ENCODE data around the gene ATF6. TPM values are rescaled to one million over a fixed set of nuclear protein-coding genes. Genes with fewer than 3 reads are reported as not detected.

ATF6 gene
- total RNA-seq, 2 experiments from 2014 or later = 16.2 to 17.1 TPM

DNA sequence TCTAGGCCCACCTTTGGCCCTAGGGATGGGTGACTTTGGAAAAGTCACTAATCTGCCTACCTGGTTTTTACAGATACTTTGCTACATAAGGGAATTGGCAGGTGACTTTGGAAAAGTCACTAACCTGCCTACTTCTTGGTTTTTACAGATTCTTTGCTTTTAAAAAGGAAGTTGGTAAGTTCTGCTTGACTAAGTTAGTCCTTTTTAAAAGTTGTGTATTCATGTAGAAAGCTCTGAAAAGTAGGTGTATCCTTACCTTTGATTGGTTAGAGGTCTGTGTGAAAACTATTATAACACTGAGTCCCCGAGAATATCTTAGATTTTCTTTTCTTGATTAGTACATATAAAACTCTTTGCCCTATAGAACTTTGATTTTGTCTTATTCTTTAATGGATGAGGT, 12.4 kb downstream of the ATF6 start:
- CTCF ChIA-PET = no interaction called here
- Mint-ChIP-seq H3K4me1 (ENCODE audit: low read depth) (peaks cover 16% of the 10 kb centered on the region), H3K9me3 (no peaks in the 10 kb centered on the region), H3K36me3 (ENCODE audit: low read depth) (peaks cover 41% of the 10 kb centered on the region), H3K4me3 (no peak overlapping the region), H3K27ac (peak overlapping the region; percentile 52), H3K27me3 (no peaks in the 10 kb centered on the region)
- ATAC-seq (ENCODE audit: poor library complexity) = no peak
- Histone ChIP-seq H3K4me1 (ENCODE audit: insufficient read depth, low read length) (peaks cover 15% of the 10 kb centered on the region), H3K9me3 (ENCODE audit: control insufficient read depth in 1 of 2, insufficient read depth in 1 of 2, low read length in 2 of 2) (no peaks in the 10 kb centered on the region), H3K4me3 (ENCODE audit: low read length) (no peak overlapping the region), H3K36me3 (ENCODE audit: insufficient read depth, low read length) (peaks cover 21% of the 10 kb centered on the region), H3K27ac (ENCODE audit: low read depth in 1 of 2, low read length in 2 of 2) (no peak overlapping the region), H3K27me3 (ENCODE audit: control insufficient read depth in 1 of 2, insufficient read depth in 2 of 2, low read length in 2 of 2) (no peaks in the 10 kb centered on the region)
- intact Hi-C loops (cut with DNase I, micrococcal nuclease) = loop anchor here in 1 of 2 experiments (10.0 kb wide), 1 partner anchor 146 kb away; no protein-coding TSS in a partner anchor
- POLR2A ChIA-PET = no interaction called here
- no peak for DNase-seq
- TF ChIP-seq, protein P1, sequence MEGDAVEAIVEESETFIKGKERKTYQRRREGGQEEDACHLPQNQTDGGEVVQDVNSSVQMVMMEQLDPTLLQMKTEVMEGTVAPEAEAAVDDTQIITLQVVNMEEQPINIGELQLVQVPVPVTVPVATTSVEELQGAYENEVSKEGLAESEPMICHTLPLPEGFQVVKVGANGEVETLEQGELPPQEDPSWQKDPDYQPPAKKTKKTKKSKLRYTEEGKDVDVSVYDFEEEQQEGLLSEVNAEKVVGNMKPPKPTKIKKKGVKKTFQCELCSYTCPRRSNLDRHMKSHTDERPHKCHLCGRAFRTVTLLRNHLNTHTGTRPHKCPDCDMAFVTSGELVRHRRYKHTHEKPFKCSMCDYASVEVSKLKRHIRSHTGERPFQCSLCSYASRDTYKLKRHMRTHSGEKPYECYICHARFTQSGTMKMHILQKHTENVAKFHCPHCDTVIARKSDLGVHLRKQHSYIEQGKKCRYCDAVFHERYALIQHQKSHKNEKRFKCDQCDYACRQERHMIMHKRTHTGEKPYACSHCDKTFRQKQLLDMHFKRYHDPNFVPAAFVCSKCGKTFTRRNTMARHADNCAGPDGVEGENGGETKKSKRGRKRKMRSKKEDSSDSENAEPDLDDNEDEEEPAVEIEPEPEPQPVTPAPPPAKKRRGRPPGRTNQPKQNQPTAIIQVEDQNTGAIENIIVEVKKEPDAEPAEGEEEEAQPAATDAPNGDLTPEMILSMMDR (IDR thresholded peaks at IDR 0.05) = no peak

DNA sequence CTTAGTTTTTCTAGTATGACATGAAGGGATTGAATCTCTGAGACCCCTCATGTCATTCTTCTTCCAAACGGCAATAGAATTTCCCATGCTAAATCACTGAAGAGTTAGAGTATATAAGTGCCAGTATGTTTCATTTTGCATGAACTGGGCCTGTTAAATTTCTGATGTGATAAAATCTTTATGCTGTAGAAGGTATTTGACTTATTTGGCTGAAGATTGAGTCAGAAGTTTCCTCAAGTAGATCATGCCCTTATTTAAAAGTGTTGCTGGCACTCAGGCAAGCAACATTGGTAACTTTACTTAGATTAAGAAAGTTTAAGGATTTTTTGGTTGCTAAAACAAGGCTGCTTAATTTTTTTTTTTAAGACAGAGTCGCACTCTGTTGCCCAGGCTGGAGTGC, 13.3 kb downstream of the ATF6 start:
- ChIA-PET CTCF (no interaction called here), POLR2A (no interaction called here)
- Histone ChIP-seq H3K4me3 (ENCODE audit: low read length) (no peak overlapping the region), H3K9me3 (ENCODE audit: control insufficient read depth in 1 of 2, insufficient read depth in 1 of 2, low read length in 2 of 2) (no peaks in the 10 kb centered on the region), H3K36me3 (ENCODE audit: insufficient read depth, low read length) (peaks cover 29% of the 10 kb centered on the region), H3K27me3 (ENCODE audit: control insufficient read depth in 1 of 2, insufficient read depth in 2 of 2, low read length in 2 of 2) (no peaks in the 10 kb centered on the region), H3K27ac (ENCODE audit: low read depth in 1 of 2, low read length in 2 of 2) (no peak overlapping the region), H3K4me1 (ENCODE audit: insufficient read depth, low read length) (peaks cover 15% of the 10 kb centered on the region)
- intact Hi-C loops (cut with DNase I, micrococcal nuclease) = loop anchor here in 1 of 2 experiments (10.0 kb wide), 1 partner anchor 145 kb away; no protein-coding TSS in a partner anchor
- Mint-ChIP-seq H3K27ac (no peak overlapping the region), H3K36me3 (ENCODE audit: low read depth) (peaks cover 50% of the 10 kb centered on the region), H3K4me3 (no peak overlapping the region), H3K9me3 (no peaks in the 10 kb centered on the region), H3K27me3 (no peaks in the 10 kb centered on the region), H3K4me1 (ENCODE audit: low read depth) (peaks cover 25% of the 10 kb centered on the region)
- TF ChIP-seq, protein P1 (IDR thresholded peaks at IDR 0.05) = no peak
- ATAC-seq (ENCODE audit: poor library complexity) (no peak), DNase-seq (no peak)

GRCh38 chr1:161781995-161782394, 15.9 kb downstream of the ATF6 start:
- Mint-ChIP-seq H3K27ac (no peak overlapping the region), H3K4me1 (ENCODE audit: low read depth) (peaks cover 32% of the 10 kb centered on the region), H3K27me3 (no peaks in the 10 kb centered on the region), H3K4me3 (no peak overlapping the region), H3K9me3 (no peaks in the 10 kb centered on the region), H3K36me3 (ENCODE audit: low read depth) (peaks cover 76% of the 10 kb centered on the region)
- no peaks in the 10 kb centered on the region for H3K9me3 ChIP-seq (ENCODE audit: control insufficient read depth in 1 of 2, insufficient read depth in 1 of 2, low read length in 2 of 2)
- TF ChIP-seq, protein P1 (IDR thresholded peaks at IDR 0.05) = no peak
- peaks cover 2% of the 10 kb centered on the region for H3K4me1 ChIP-seq (ENCODE audit: insufficient read depth, low read length)
- peaks cover 54% of the 10 kb centered on the region for H3K36me3 ChIP-seq (ENCODE audit: insufficient read depth, low read length)
- ChIA-PET CTCF (no interaction called here), POLR2A (no interaction called here)
- intact Hi-C loops (cut with DNase I, micrococcal nuclease) = no loop called here
- H3K27ac ChIP-seq (ENCODE audit: low read depth in 1 of 2, low read length in 2 of 2) = no peak overlapping the region
- DNase-seq (no peak), ATAC-seq (ENCODE audit: poor library complexity) (no peak)
- H3K27me3 ChIP-seq (ENCODE audit: control insufficient read depth in 1 of 2, insufficient read depth in 2 of 2, low read length in 2 of 2) = no peaks in the 10 kb centered on the region
- H3K4me3 ChIP-seq (ENCODE audit: low read length) = no peak overlapping the region
